Lower leg skin (tissue), 3 donors: Measurements from ENCODE around the gene CAPN9.

ENCODE experiments used
- CTCF ChIP-seq, 3 donors: fragments of 450-650 bp; IDR thresholded peaks; one replicate each; pipeline ENCODE4 v1.5.1; 2016; ENCODE audit warnings: antibody characterized with exemption in 3 of 3, mild to moderate bottlenecking in 3 of 3, moderate library complexity in 2 of 3
- POLR2A ChIP-seq, 2 donors: fragments of 450-650 bp; IDR thresholded peaks; one replicate each; pipeline ENCODE4 v1.6.1; 2016 to 2017; ENCODE audit warnings: antibody characterized with exemption in 2 of 2, mild to moderate bottlenecking in 1 of 2, moderate library complexity in 1 of 2

- TF ChIP-seq CTCF (IDR thresholded peaks at IDR 0.05) (no peak), POLR2A (IDR thresholded peaks at IDR 0.05) (no peak)
These were observed 74.2 kb downstream of the CAPN9 start for GRCh38 chr1:230821346-230821745.
